NCI-H2171 (cell line): ENCODE measurements around the gene HNF1A.

Experiments
- DNase-seq: peaks from one replicate; lab custom pipeline; 2025; lab: John Stamatoyannopoulos, UW

HNF1A gene

GRCh38 chr12:120988658-120989057 is 10.3 kb downstream of the HNF1A start:
- DNase-seq: no peak

- no peak for DNase-seq
Observed at GRCh38 chr12:120989687-120990086, 11.3 kb downstream of the HNF1A start.

DNA sequence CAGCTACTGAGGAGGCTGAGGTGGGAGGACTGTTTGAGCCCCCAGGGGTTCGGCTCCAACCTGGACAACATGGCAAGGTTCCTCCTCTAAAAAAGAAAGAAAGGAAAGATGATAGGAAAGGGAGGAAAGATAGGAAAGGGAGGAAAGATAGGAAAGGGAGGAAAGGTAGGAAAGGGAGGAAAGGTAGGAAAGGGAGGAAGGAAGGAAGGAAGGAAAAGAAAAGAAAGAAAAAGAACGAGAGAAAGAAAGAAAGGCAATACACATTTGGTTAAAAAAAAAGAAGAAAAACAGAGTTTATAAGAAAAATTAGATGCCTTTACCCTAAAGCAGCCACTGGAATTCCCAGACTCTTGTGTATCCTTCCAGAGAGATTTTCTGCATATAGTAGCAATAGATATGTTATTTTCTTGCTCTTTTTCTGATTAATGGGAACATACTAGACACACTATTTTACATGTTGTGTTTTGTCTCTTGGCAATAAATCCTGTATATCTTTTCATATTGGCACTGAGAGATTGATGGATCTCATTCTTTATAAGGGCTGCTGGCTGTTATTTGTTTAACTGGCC is 12.2 kb downstream of the HNF1A start:
- DNase-seq: no peak

- DNase-seq: no peak
Observed at GRCh38 chr12:120991965-120992364, 13.6 kb downstream of the HNF1A start.

DNA sequence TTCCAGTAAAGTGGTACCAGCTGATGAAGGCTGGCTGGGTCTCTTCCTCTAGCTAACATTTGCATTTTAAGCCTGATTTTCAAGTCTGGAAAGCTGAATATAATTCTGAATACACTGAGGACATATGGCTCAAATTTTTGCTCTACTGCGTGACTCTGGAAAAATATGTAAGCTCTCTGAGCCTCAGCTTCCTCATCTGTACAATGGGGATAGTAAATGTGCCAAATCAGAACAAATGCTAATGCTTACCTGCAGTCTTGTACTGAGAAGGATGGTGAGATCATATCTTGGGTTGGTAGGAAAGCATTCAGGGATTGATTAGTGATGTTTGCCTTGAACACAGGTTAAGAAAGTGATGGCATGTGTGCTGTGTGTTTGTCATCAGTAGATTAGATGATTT is 14.6 kb downstream of the HNF1A start:
- no peak for DNase-seq

GRCh38 chr12:120993496-120993895 is 15.2 kb downstream of the HNF1A start:
- DNase-seq: no peak

GRCh38 chr12:120994059-120994458 is 15.7 kb downstream of the HNF1A start:
- no peak for DNase-seq

- DNase-seq: no peak
Observed at GRCh38 chr12:120994589-120995337, 16.4 kb downstream of the HNF1A start.

- no peak for DNase-seq
Observed at GRCh38 chr12:120996133-120996746, 17.9 kb downstream of the HNF1A start.

- no peak for DNase-seq
Observed at GRCh38 chr12:120997448-120997847, 19.1 kb downstream of the HNF1A start.

DNA sequence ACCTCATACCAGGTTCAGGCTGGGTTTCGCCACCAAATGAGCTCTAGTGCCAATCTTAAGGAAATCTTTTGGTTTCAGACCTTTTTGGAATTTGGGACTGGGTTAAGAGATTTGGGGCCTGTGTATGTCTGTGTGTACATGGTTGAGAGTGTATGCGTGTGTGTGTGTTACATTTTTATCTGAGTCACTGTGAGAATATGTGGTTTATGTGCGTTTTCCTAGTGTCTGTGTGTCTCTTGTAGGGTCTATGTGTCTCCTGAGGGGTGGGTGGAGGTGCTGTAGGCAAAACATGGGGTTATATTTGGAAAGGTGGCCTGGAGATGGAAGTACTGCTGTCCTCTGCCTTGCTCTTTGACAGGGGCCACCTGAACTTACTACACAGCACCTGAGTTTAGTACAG is 20.1 kb downstream of the HNF1A start:
- DNase-seq: no peak

DNA sequence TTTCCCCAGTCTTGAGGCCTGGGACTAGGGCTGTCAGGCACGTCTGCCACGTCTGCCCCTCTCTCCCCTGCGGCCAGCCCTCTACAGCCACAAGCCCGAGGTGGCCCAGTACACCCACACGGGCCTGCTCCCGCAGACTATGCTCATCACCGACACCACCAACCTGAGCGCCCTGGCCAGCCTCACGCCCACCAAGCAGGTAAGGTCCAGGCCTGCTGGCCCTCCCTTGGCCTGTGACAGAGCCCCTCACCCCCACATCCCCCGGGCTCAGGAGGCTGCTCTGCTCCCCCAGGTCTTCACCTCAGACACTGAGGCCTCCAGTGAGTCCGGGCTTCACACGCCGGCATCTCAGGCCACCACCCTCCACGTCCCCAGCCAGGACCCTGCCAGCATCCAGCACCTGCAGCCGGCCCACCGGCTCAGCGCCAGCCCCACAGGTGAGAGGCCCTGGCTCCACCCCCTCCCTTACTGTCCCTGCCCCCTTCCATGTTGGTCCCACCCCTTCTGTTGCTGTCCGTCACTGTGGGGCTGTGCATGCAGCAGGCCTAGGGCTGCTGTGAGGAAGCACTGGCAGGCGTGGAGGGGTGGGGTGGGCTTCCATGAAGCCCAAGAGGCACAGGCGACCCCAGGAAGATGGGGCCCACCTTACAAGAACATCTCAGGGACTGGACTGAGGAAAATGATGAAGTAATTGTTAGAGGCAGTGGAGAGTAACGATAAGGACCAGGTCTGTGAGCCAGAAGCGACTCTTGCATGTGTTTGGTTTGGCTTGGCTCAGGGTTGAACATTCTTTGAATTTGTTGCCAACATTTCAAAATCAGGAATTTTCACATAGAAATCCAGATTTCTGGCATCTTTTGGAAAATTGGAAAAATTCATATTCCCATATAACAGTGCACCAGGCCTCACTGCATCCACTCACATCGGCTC is 21.1 kb downstream of the HNF1A start:
- DNase-seq: no peak

- no peak for DNase-seq
Observed at GRCh38 chr12:121000530-121000929, 22.2 kb downstream of the HNF1A start.

DNA sequence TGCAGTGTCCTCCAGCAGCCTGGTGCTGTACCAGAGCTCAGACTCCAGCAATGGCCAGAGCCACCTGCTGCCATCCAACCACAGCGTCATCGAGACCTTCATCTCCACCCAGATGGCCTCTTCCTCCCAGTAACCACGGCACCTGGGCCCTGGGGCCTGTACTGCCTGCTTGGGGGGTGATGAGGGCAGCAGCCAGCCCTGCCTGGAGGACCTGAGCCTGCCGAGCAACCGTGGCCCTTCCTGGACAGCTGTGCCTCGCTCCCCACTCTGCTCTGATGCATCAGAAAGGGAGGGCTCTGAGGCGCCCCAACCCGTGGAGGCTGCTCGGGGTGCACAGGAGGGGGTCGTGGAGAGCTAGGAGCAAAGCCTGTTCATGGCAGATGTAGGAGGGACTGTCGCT is 22.7 kb downstream of the HNF1A start:
- no peak for DNase-seq

DNA sequence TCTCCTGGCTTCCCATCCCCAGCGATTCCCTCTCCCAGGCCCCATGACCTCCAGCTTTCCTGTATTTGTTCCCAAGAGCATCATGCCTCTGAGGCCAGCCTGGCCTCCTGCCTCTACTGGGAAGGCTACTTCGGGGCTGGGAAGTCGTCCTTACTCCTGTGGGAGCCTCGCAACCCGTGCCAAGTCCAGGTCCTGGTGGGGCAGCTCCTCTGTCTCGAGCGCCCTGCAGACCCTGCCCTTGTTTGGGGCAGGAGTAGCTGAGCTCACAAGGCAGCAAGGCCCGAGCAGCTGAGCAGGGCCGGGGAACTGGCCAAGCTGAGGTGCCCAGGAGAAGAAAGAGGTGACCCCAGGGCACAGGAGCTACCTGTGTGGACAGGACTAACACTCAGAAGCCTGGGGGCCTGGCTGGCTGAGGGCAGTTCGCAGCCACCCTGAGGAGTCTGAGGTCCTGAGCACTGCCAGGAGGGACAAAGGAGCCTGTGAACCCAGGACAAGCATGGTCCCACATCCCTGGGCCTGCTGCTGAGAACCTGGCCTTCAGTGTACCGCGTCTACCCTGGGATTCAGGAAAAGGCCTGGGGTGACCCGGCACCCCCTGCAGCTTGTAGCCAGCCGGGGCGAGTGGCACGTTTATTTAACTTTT is 23.6 kb downstream of the HNF1A start:
- no peak for DNase-seq

DNA sequence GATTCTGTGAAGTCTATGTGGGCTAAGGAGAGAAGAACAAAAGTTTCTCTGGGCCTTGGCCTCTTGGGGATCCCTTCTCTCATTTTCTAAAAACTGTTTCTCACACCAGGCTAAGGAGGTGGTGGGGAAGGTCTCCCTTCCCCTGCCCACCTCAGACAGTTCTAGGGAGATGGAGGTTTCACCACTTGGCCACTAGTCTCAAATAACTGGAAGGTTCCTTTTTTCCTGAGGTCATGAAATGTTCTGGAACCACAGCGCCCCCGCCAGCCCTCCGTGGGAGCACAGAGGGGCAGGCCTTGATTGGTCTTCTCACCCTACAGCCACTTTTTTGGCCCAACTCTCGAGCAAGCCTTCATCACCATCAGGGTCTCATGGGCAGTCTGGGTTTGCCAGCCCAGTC is 25.3 kb downstream of the HNF1A start:
- DNase-seq: no peak

DNA sequence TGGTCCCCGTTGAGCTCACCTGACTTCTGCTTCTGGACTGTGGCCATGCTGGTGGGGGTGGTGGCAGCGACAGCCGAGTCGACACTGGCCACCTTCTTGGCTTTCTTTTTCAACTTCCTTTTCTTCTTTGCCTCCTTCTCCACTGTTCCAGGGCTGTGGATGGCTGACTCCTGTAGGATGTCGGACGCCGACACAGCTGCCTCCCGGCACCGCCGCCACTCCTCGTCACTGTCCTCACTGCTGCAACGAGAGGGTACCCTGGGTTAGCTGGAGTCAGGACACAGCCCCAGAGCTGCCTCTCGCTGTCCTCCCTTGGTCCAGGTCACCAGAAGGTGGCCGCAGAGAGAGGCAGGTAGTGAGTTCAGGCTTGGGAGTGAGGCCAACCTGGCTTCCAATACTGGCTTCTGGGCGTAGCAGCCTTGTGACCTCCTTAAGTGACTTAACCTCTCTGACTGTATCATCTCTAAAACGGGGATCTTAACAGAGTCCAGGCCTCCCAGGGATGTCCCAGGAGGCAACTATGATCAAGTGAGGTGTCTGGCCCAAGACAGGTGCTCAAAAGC is 26.0 kb downstream of the HNF1A start:
- no peak for DNase-seq

DNA sequence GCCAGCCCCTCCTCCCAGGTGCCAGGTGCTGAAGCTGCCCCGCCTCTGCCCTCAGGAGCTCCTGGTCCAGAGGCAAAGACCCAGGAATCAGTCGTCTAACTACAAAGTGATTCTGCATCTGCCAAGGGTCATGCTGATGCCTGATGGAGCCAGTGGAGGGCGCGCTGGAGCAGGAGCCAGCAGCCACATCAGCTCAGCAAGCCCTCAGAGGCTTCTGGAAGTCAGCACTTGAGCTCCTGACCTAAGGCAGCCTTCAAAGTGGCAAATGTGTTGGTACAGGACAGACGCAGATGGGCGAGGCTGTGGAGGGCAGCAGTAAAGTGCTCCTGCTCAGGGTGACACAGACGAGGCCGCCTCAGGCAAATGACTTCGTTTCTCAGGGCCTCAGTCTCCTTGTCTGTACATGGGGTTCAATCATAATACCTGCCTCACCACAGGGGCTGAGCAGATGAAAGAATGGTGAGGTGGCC is 27.0 kb downstream of the HNF1A start:
- no peak for DNase-seq

- no peak for DNase-seq
Observed at GRCh38 chr12:121008347-121009098, 30.2 kb downstream of the HNF1A start.

DNA sequence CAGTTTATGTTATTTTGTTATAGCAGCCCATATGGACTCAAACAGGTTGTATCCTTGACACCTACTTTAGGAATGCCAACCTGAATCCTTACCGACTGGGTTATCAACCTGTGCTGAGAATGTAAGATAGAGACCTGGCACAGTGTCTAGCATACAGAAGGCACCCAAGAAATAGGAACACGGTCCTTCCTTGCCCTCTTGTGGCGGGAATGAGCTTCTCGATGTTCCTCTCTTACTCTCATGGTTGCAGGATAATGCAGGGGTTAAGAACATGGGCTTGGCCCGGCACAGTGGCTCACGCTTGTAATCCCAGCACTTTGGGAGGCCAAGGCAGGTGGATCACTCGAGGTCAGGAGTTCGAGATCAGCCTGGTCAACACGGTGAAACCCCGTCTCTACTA is 31.4 kb downstream of the HNF1A start:
- peak; percentile 18 for DNase-seq

DNA sequence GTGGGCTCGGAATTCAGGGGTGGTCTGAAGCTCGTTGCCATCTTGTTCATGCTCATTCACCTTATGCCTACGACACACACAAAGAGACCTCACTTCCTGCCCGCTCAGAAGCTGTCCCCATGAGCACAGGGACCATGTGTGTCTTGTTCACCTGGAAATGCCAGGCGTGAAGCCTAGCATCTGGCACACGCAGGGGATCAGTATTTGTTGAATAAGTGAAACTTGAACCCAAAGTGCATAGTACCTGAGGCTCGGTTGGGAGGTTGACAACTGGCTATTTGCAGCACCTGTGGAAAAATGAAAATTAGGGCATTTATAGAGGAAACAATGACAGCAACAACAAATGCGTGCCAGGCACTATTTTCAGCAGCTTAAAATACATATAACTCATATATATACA is 32.5 kb downstream of the HNF1A start:
- DNase-seq: no peak
